NCI-H748 (cell line): ENCODE measurements around the gene ARHGAP15.
A peak's percentile ranks its signal among the peaks of the same experiment; 100 is the strongest.

Experiments used
- DNase-seq: peaks from one replicate; lab custom pipeline; 2025; ENCODE audit not compliant: unreplicated experiment; lab: John Stamatoyannopoulos, UW

Gene ARHGAP15

DNA sequence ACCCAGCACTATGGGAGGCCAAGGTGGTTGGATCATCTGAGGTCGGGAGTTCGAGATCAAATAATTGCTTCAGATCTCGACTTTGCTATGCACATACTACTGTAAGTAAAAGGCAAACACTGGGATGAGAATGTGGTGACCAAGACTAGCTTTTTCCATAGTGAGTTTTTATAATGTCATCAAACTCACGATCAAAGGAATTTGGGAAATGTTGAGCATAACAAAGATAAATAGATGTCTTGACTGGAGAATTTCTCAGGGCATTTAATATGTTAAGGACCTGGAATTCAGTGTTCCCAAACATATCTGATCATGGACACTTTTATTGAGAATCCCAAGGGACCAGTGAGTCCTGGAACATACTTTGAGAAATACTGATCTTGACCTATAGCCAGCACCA is 205.6 kb downstream of the ARHGAP15 start:
- no peak for DNase-seq

GRCh38 chr2:143336719-143337210 is 207.5 kb downstream of the ARHGAP15 start:
- DNase-seq, result no peak

DNA sequence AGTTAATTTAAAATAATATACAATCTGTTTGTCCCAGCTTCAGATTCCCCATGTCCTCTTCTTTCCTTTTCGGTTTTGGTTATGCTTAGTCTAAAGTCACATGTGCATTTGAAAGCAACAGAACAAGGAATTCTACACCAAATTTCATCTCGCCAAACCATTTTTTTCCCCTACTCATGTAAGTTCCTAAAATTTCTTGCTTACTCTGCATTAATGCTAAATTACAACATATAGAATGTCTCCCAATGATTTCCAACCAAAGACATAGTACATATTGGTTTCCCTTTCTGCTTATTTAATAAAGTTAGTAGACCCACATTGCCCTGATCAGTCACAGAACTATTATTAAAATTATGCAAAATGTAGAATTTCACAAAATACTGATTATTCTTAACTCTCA is 212.3 kb downstream of the ARHGAP15 start:
- DNase-seq, result no peak

DNA sequence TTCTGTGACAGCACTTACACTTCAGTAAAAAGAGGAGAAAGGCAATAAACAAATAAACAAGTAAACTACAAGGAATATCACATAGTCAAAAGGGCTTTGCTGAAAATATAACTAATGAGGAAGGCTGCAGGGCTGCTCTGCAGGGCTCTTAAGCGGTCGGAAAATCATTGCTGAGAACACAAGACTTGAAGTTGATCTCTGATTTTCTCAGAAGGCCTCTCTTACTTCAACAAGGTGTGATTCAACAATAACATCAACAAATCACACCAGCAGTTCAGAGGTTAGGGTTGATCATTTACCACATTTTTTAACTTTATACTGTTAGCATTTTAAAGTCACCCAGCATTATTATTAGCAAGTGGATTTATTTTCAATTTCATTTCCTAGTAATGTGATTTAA is 215.6 kb downstream of the ARHGAP15 start:
- no peak for DNase-seq

- peak; percentile 1 for DNase-seq
Observed at GRCh38 chr2:143345887-143346787, 216.9 kb downstream of the ARHGAP15 start.

GRCh38 chr2:143347271-143347695 is 218.1 kb downstream of the ARHGAP15 start:
- DNase-seq, result peak; percentile 90

DNA sequence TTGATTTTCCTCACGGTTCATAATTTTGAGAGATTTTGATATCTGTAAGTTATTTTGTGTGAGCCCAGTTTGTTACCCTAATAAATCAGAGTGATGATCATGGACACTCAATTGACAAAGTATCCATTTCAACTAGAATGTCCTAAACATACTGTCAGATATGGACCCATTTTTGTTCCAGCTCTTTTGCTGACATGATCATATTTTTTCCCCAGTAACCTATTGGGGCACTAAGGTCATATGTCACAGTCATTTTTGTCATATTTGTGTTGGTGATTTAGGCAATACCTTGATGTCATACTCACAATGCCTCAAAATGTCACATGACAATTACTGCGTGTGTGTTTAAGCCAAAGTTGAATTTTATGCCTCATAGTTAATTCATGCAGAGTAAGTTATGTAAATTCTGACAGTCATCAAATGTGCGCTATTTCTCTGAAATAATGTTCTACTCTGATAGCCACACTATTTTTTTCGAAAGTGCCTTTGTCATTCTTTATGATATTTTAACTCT is 218.7 kb downstream of the ARHGAP15 start:
- peak; percentile 19 for DNase-seq

DNA sequence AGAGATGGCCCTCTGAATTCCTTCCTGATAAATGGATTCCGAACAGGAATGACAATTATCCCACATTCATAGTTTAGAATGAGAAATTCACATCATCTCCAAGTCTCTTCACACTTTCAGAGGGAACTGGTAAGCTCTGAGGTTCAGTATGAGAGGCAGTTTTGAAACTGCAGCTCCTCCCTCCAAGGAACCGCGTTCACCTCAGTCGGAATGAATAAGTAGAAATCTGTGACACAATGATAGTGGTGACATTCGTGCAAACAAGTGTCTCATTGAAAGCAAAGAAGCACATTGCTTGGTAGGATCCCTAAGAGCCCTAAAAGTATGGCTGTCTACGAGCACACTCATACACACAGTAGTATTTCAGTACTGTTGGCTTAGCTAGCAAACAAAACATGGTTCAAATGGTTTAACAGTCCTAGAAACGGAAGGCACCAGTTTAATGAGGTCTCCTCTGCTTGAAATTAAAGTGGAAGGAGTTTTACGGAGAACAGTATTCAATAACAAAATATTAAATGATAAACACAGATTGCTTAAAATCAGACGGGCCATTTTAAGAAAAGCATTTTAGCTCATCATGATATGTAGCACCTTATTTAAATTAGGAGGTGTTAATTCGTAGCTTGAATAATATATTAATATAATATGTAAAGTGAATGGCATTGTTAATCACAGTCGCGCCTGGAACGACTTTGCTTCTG is 225.0 kb downstream of the ARHGAP15 start:
- no peak for DNase-seq

DNA sequence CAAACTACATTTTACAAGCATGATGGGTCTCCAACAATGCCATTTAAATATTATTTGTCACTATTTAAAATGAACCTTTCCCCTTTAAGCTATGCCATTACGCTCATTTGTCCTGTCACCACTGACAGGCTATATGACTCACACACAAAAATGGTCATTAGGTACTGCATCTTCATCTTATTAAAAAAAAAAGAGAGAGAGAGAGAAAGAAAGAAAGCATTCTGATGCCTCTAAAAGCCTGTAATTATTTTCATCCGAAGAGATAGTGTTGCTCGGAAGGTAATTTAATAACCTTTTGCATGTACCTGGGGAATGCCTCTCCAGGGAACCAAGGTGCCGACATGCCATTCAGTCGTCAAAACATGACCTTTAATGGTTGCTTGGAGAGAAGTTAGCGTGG is 226.7 kb downstream of the ARHGAP15 start:
- peak; percentile 6 for DNase-seq

DNA sequence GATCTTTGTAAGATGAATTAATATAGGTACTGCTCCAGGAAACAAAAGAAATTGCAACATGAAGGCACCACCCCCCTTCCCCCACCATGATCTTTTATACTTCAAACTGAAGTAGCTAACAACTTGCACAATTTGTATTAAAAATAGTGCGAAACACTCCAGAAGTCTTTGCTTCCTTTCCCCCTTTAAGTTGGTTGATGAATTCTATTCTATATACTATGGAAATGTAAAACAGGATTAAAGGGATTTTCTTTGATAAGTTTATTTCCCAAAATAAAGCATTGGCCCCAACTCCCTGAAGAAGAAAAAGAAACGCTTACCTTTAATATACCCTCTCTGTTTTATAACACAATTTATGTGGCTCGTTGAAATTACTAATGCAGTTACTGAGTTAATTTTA is 227.1 kb downstream of the ARHGAP15 start:
- no peak for DNase-seq

DNA sequence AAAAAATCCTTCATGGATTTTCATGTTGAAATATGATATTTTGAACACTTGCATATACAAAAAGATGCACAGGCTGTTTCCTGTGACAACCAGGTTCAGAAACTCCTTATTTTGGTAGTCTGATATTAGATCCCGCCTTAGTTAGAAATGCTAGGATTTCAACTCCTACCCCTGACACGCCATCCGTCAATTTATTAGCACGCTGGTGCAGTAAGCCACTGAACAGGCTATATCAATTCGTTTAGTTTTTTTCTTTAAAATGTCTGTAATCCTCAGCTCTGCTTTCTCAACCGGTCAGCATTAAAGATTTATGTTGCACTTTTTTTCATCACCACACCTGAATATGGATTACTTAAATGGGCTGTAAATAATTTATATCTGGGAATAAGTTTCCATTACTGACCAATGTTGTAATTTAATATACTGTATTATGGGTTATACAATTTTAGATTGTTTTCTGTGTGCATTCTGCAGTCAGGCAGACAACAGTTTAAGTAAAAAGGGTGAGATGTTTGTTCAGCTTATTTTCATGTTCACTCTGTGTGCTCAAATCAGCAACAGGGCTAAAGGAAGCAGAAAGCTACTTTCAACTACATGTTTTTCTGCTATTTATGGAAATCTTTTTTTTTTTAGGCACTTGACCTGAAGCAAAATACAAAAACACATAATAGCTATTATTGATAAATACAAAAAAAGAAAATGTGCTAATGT is 227.7 kb downstream of the ARHGAP15 start:
- no peak for DNase-seq

DNA sequence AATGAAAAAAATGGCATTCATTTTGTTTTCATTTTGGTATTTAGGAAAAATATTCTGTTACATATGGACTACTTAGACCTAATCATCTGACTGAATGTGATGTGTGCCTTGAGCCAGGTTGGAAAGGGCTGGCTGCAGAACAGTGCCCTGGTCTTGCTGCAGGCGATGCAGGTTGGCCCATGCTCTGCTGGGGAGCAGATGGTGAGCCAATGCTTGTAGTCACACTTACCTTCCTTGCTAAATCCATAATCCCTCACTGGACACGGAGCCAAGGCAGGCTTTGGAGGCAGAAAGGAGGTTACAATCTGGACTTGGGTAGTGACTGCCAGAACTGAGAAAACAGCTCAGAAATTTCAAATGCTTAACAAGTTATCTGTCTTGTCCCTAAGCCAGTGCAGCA is 228.7 kb downstream of the ARHGAP15 start:
- DNase-seq, result no peak

- DNase-seq, result no peak
Observed at GRCh38 chr2:143361346-143361745, 232.1 kb downstream of the ARHGAP15 start.

DNA sequence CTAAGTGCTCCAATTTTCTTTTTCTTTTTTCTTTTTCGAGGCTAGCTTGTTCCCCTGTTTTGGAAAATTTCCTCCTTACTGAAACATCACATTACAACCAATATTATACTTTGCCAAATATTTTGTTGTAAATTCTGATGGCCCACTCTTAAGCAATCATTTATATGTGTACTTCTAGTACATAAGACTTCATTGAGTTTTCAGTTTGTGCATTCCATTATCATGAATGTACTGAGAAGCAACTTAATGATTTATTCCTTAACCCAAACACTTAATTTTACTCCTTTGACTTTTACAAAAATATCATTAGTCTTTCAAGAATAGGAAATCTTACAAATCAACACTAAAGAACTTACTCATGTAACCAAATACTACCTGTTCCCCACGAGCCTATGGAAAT is 242.4 kb downstream of the ARHGAP15 start:
- DNase-seq, result no peak

GRCh38 chr2:143375384-143375880 is 246.2 kb downstream of the ARHGAP15 start:
- no peak for DNase-seq

GRCh38 chr2:143378996-143379395 is 249.8 kb downstream of the ARHGAP15 start:
- DNase-seq, result no peak

DNA sequence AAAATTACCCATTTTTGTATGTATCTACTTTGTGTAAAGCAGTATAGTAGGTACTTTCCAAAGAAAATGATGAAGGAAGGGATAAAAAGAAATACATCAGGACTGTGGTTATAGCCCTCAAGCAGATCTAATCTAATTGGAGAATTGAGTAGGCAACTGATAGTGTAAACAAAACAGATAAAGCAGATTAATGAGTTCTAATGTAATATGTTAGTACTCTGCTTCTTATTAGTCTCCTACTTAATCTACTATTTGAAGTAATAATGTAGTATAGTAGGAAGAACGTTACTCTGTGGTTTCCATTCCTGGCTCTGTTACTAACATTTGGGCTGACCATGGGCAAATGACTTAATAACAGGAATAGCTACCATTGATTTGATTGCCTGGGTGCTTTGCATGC is 250.7 kb downstream of the ARHGAP15 start:
- no peak for DNase-seq

DNA sequence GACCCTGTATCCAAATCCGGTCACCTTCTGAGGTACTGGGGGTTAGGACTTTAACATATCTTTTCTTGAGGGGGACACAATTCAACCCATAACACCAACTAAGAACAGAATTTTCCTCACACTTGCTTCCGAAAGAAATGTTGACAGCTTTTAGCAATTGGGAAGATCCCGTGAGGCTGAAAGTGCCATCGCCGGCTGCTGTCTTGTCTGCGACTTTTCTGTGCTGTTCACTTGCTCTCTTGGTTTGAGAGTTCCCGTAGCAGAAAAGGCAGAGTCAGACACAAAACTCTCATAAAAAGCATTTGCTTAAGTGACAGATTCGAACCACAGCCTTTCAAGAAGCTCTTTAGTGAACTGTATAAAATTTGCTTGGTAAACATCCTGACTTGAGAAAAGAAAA is 253.4 kb downstream of the ARHGAP15 start:
- no peak for DNase-seq

- DNase-seq, result no peak
Observed at GRCh38 chr2:143383016-143383415, 253.8 kb downstream of the ARHGAP15 start.

DNA sequence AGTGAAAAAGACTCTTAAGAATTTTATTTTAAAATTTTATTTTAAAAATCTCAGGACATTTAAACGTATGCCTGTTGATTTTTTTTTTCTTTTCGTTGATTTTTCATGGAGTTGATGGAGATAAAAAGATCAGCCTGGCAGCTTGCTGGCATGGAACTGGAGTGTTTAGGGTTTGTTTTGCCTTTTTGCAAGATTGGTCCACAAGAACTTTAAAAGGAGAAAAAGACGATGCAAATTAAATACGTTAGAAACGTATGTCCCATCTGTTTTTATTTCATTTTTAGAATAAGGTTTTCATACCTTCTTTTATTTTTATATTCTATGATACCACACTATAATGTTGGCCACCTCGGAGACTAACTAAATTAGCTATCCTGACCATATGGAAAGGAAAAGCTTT is 254.9 kb downstream of the ARHGAP15 start:
- no peak for DNase-seq

GRCh38 chr2:143390171-143390570 is 261.0 kb downstream of the ARHGAP15 start:
- peak; percentile 30 for DNase-seq
